ENCODE results near the gene CAMKK2. TPM values are rescaled to one million over a fixed set of nuclear protein-coding genes. Genes with fewer than 3 reads are reported as not detected.

The CAMKK2 gene
- total RNA-seq, 1 experiment from 2014 or later: 24.7 TPM

GRCh38 chr12:121297435-121297991 lies 1.0 kb upstream of the CAMKK2 start:
- H3K9me3 ChIP-seq (ENCODE audit: control insufficient read depth, low read depth, low read length): no peaks in the 10 kb centered on the region
- H2BK20ac ChIP-seq (ENCODE audit: low read depth, low read length, poor library complexity, severe bottlenecking): no peak overlapping the region
- H3K27me3 Mint-ChIP-seq (ENCODE audit: low read depth): no peaks in the 10 kb centered on the region
- H3K9me3 Mint-ChIP-seq: no peaks in the 10 kb centered on the region; a peak in 1 of 5 replicates
- peak overlapping the region; percentile 55 for H3K9ac ChIP-seq (ENCODE audit: extremely low read depth, insufficient read length, low read length)
- H3K18ac ChIP-seq (ENCODE audit: insufficient read length, low read depth, low read length): peak overlapping the region; percentile 56
- H3K27ac ChIP-seq (ENCODE audit: insufficient read length, low read depth, low read length): no peak overlapping the region
- H3K4ac ChIP-seq (ENCODE audit: low read depth, low read length): no peak overlapping the region
- no CpG with 5 or more reads among the region's 21 CpGs for WGBS (ENCODE audit: extremely low coverage, insufficient read length, low lambda C conversion rate)
- no peak overlapping the region for H2BK120ac ChIP-seq (ENCODE audit: low read depth, low read length, poor library complexity, severe bottlenecking)
- H3K4me1 ChIP-seq (ENCODE audit: insufficient read depth, low read length): peaks cover 3% of the 10 kb centered on the region; the same call in 1 of the 2 replicates
- H3K4me2 ChIP-seq (ENCODE audit: insufficient read depth, insufficient read length, low read length): peak overlapping the region; percentile 95
- peak overlapping the region; percentile 66 to 88 for H3K4me3 Mint-ChIP-seq
- no peak overlapping the region for H4K91ac ChIP-seq (ENCODE audit: insufficient read length, low read depth, low read length)
- peak overlapping the region; percentile 41 to 73 (median 69); a peak in 5 of 7 replicates for H3K27ac Mint-ChIP-seq
- H2BK5ac ChIP-seq (ENCODE audit: insufficient read length, low read length): no peak overlapping the region
- peaks cover under 1 to 4% (median 2%) of the 10 kb centered on the region in 3 experiments; a peak in 3 of 7 replicates for H3K36me3 Mint-ChIP-seq (ENCODE audit: insufficient read depth in 1 of 3, low read depth in 3 of 3)
- H3K56ac ChIP-seq (ENCODE audit: insufficient read length, low read depth, low read length): no peak overlapping the region
- no peak overlapping the region for H2BK12ac ChIP-seq (ENCODE audit: insufficient read length, low read depth, low read length)
- no peaks in the 10 kb centered on the region for H4K20me1 ChIP-seq (ENCODE audit: control insufficient read depth, insufficient read depth, insufficient read length)
- TF ChIP-seq CTCF (conservative IDR thresholded peaks at IDR 0.05): no peak
- no peak overlapping the region for H4K5ac ChIP-seq (ENCODE audit: insufficient read length, low read depth, low read length)
- H3K23ac ChIP-seq (ENCODE audit: insufficient read length, low read depth, low read length): no peak overlapping the region
- H2BK15ac ChIP-seq (ENCODE audit: low read depth, low read length): no peak overlapping the region
- DNase-seq: no peak
- H3K79me1 ChIP-seq (ENCODE audit: insufficient read depth, low read depth, low read length, poor library complexity, severe bottlenecking): peaks cover 3% of the 10 kb centered on the region
- H4K8ac ChIP-seq (replicated peaks; ENCODE audit: insufficient read length, low read depth, low read length): no peak overlapping the region
- H3K14ac ChIP-seq (ENCODE audit: insufficient read depth, low read length): peak overlapping the region; percentile 48; the same call in 1 of the 2 replicates
- peaks cover 2% of the 10 kb centered on the region; the same call in 1 of the 2 replicates for H3K79me2 ChIP-seq (ENCODE audit: insufficient read depth, low read length)
- peaks cover 5 to 8% of the 10 kb centered on the region in 2 experiments for H3K4me1 Mint-ChIP-seq
- H2AK5ac ChIP-seq (ENCODE audit: insufficient read length, low read length): no peak overlapping the region
- peak overlapping the region; percentile 43 for H2AFZ ChIP-seq (ENCODE audit: low read length)
- no peaks in the 10 kb centered on the region for H3K27me3 ChIP-seq (ENCODE audit: insufficient read depth, low read length)
- no peak overlapping the region for H3T11ph ChIP-seq (ENCODE audit: low read length)
- peaks cover 14% of the 10 kb centered on the region for H3K23me2 ChIP-seq (ENCODE audit: insufficient read length, low read depth, low read length, poor library complexity, severe bottlenecking)
